GM21737 (cell line): ENCODE data around the gene TMED1.
"Not testable (repeated sequence)": the region's sequence is repeated elsewhere in the genome, so short reads cannot be mapped to it uniquely, and the experiment has no call there.

Experiments used
- ATAC-seq: cut with Tn5 transposase; IDR thresholded peaks from one replicate; pipeline ENCODE4 v1.9.1; 2021; ENCODE audit warnings: mild to moderate bottlenecking, moderate library complexity; ENCODE audit not compliant: unreplicated experiment

The TMED1 gene, protein sequence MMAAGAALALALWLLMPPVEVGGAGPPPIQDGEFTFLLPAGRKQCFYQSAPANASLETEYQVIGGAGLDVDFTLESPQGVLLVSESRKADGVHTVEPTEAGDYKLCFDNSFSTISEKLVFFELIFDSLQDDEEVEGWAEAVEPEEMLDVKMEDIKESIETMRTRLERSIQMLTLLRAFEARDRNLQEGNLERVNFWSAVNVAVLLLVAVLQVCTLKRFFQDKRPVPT

DNA sequence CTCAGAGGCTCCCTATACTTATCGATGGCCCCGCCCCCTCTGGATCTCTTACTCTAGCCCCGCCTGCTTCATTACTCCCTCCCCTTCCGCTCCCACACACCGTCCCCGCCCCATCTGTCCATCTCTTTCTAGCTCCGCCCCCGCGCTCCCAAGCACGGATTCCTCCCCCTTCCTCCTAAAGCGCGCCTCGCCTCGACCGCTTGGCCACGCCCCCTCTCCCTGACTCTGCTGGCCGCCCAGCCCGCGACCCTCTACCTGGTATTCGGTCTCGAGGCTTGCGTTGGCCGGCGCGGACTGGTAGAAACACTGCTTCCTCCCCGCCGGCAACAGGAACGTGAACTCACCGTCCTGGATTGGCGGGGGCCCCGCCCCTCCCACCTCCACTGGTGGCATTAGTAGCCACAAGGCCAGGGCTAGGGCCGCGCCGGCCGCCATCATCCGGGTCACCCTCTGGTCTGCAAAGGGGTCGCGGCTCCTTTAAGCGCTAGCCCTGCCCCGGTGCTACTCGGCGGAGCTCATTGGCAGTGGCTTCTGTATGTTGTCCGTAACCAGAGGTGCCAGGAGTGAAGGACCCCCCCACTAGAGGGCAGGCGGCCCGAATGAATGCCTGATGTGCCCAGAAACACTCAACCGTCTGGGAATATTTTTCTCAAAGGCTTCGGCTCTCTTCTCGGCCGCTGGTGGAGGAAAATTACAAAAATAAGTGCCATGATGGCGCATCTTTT is at the start of gene TMED1:
Gene TMED1, minus strand, starts transcription at position 459 of the 725 bp plus-strand sequence. Its CDS starts 21 bp downstream, at position 438.
- ATAC-seq = peak; percentile 73

DNA sequence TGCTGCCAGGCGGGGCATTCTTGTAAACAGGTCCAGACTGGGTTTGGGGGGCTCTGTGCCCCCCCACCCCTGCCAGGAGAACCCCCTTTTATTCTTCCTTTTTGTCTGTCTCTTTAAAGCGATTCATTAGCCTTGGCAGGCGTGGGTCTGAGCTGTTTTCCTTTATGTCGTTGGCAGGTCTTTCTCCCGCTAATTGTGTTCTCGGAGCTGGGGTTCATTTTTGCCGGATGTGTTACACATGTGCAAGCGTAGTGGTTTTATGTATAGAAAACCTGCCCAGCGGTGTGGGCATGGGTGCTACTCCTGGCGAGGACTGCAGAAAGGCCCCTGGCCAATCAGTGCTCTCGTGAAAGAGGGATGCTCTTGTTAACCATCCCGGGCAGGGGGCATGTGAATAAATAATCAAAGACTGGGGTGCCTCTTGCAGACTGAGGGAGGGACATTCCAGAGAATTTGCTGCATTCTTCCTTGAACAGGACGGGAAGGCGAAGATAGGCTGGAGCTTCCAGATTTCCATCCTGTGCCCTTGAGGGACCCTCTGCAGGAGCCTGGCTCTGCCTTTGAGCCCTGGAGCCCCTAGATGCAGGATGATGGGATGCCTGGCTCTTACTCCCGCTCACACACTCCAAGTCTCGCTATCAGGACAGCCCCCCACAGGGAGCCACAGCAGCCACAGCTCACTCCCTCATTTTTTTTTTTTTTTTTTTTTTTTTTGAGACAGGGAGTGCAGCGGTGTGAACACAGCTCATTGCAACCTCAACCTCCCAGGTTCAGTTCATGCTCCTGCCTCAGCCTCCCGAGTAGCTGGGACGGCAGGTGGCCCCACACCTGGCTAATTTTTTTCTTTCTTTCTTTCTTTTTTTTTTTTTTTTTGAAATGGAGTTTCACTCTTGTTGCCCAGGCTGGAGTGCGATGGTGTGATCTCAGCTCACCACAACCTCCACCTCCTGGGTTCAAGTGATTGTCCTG is 49.5 kb upstream of the TMED1 start:
- ATAC-seq = no peak

DNA sequence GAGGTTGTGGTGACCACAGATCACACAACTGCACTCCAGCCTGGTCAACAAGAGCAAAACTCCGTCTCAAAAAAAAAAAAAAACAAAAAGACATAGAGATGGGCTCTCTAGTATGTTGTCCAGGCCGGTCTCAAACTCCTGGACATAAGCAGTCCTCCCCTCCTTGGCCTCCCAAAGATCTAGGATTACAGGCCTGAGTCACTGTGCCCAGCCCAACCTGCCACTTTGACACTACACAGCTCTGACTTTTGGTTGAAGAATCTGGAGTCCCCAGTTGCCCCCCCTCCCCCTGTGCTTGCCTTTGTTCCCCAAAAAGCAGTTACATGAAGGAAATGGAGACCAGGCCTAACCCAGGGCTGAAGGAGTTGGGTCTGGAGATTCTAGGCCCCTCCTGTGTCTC is 48.3 kb upstream of the TMED1 start:
- ATAC-seq = no peak

DNA sequence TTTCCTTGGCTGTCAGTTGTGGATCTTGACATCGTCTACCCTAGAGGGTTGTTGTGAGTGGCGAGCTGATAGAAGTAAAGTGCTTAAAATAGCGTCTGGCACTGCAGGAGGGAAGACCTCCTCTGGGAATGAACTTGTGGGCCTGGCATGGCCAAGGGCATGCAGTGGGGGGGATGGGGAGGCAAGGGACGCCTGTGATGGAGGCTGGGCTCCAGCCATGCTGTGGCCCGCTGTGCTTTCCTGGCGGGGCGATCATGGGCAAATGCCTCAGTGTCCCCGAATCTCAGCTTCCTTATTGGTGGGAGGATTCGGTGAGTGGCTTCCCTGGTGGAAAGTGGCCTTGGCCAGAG is 46.1 kb upstream of the TMED1 start:
- ATAC-seq = no peak

DNA sequence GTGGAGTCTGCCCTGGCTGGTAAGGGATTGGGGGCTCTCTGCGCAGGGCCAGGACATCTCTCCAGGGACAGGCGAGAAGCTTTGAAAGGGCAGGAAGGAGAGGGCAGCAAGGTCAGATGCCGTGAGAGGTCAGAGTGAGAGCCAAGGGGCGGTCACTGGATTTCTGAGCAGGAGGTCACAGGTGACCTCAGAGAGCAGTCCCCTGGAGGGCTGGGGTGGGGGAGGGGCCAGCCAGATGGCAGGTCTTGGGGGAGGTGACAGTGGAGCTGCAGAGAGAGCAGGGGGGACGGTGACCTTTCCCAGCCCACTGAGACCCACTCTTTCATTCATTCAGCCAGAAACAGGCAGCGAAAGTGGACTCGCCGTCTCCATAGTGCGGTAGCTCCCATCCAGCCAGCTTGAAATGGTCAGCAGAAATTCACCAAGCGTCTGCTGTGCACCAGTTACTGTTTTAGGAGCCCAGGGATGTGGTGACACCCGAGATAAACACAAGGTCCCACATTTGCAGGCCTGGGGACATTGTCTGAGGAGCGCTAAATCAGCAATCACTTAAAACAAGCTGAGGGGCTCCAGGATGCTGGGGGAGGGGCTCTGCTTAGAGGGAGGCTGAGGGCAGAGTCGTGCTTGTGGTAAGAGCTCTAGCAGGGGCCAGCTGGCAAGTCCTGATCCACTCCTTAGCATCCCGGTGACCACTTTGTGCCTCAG is 45.5 kb upstream of the TMED1 start:
- no peak for ATAC-seq

DNA sequence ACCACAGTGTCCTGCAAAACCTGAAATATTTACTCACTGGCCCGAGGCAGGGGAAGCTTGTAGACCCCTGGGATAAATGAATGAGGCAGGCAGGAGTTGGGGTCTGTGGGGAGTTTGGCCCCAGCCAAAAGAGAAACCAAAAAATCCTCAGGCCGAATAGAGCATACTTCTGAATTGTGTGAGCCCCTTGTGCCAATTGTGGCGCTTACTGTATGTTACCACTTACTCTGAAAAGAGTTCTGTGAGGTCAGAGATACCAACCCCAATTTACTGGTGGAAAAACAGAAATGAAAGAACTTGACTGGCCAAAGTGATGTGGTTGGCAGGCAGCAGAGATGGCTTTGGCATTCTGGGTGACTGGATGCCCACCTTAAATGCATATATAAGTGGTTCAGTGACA is 42.2 kb upstream of the TMED1 start:
- ATAC-seq = no peak

DNA sequence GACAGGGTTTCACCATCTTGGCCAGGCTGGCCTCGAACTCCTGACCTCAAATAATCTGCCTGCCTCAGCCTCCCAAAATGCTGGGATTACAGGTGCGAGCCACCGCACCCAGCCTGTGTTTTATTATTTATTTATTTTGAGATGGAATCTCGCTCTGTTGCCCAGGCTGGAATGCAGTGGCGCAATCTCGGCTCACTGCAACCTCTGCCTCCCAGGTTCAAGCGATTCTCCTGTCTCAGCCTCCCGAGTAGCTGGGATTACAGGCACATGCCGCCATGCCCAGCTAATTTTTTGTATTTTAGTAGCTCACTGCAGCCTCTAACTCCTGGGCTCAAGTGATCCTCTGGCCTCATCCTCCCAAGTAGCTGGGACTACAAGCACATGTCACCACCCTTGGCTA is 41.6 kb upstream of the TMED1 start:
- not testable (repeated sequence) for ATAC-seq

DNA sequence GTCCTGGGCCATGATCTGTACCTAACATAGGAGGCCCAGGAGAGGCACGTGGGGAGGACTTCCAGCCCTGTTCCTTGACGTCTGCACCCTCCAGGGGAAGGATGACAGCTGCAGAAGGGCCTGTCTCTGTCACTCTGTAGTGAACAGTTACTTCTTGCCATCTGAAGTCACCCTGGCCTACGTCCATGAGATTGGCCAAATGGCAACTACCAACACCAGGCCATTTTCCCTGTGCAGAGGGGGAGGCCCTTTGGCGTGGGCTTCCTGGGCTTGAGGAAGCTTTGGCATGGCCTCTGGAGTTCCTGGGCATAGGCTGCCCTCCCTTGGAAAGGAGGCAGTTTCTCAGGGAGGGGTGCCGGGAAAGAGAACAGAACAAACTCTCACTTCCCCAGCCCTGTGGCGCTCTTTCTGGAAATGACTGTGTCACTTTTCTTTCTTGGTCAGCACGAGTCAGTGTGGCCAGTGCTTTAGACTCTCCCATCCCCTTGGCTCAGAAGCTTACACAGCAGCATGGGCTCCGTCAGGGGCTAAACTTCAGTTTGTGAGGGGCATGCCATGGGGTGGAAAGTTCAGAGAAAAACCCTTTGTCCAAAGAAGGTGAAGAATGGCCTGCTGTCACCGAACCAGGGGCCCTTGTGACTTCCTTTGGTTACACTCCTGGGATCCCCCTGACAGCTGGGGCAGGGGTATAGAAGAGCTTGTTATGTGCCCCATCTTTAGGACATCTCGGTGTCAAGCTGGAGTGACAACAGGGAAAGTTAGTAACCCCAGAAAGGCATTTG is 40.6 kb upstream of the TMED1 start:
- peak; percentile 46 for ATAC-seq

DNA sequence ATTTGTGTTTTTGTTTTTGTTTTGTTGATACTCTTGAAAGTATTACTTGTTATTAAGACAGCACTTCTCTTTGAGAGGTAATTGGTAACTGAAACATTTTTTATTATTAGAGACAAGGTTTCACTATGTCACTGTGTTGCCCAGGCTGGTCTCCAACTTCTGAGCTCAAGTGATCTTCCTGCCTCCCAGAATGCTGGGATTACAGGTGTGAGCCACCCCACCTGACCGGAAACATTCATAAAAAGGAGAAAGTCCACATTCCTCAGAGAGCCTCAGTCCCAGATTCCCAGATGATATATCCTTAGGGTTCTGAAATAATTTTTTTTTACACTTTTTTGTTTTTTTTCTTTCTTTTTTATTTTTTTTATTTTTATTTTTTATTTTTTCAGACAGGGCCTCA is 38.0 kb upstream of the TMED1 start:
- ATAC-seq = no peak

DNA sequence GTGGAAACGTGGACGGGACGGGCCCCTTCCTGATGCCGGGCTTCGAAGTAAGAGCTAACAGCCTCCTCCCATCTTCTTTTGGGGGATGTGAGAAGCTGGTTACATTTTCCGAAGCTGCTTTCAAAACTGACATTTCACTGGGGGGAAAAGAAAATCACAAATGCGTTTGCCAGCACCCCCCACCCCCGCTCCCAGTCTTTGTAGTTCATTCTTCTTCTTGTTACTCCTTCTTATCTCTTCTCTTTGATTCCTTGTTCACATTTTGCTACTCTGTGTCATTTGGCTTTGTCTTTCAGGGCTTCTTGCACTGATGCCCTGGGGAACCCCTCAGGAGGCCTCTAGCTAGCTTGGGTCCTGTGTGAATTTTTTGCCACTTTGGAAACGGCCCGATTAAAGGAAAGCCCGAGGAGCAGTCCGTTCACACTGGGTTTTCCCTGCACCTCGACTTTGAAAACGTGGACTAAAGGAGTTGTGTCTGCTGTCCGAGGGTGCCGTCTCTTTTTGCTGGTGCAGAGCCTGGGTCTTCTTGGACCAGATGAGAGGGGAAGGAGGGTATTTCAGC is 36.6 kb upstream of the TMED1 start:
- ATAC-seq = no peak

DNA sequence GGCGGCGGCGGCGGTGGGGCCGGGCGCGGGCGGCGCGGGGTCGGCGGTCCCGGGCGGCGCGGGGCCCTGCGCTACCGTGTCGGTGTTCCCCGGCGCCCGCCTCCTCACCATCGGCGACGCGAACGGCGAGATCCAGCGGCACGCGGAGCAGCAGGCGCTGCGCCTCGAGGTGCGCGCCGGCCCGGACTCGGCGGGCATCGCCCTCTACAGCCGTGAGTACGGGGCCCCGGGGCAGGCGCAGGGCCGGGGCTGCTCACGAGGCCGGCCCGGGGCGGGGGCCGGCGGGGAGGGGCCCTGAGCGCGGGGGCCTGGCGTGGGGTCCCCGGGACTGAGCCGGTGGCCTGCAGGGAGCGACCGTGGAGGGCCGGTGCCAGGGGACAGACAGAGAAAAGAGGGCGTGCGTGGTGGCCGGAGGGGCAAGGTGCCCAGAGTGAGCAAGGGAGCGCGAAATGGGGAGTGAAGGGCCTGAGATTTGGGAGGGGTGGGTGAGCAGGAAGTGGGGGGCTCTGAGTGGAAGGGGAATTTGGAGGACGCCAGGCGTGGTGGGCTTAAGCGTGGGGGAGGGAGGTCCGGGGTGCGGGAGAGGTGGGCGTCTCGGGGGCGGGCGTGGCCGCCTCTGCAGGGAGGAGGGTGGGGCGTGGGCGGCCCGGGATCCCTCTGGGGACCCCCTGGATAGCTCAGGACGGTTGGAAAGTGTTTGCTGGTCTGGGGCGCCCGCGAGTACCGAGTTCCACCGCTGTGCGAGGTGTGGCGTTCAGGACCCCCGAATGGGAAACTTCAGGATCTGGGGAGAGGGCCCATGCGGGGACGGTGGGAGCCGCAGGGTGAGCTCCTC is 35.9 kb upstream of the TMED1 start:
- ATAC-seq = peak; percentile 3

DNA sequence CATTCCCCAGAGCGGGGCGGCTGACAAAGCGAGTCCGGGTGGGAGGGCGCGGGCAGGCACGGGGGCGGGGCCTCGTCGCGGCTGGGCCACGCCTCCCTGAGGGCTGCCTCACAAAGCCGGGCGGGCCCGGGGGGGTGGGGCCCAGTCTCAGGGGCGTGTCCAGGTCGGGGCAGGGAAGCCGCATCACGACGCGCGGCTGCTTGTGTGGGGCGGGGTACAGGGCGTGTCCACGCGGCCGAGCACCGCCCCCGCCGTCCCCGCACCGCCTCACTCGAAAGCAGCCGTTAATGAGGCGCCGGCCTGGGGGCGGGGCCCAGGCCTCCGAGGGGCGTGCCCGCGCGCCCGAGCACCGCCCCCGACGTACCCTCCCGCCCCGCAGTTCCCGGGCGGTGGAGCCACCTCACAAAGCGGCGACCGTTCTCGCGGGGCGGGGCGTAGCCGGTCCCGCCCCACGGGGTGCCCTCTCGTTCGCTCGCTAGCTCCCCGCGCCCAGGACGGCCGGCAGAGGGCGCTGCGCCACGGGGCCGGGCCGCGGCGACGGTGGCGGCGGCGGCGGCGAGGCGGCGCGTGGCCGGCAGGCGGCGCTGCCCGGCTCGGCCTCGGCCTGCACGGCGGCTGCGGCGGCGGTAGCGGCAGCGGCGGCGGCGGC is 35.1 kb upstream of the TMED1 start, which contains the start of gene CARM1:
Gene CARM1, plus strand, starts transcription at position 599 of the 649 bp plus-strand sequence. CDS start 150 bp downstream, outside the sequence.
- peak; percentile 79 for ATAC-seq

DNA sequence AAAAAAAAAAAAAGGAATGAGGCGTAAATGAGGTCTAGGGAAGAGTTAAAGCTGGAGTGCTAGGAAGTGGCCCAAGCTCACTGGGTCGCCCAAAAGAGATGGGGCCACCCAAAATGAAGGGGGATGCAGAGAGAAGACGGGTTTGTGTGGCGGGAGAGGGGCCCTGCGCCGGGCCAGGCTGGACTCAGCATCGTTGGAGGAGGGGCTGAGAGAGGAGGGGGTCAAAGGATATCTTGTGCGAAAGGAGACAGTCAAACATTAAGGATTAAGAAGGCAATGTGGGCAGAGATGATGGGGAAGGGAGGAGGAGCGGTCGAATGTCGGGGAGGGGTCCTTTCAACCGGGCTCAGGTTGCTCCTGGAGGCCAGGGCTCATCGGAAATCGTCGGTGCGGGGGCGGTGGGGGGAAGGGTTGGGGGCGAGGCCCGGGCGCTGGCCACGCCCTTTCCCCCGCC is 34.5 kb upstream of the TMED1 start:
- no peak for ATAC-seq

DNA sequence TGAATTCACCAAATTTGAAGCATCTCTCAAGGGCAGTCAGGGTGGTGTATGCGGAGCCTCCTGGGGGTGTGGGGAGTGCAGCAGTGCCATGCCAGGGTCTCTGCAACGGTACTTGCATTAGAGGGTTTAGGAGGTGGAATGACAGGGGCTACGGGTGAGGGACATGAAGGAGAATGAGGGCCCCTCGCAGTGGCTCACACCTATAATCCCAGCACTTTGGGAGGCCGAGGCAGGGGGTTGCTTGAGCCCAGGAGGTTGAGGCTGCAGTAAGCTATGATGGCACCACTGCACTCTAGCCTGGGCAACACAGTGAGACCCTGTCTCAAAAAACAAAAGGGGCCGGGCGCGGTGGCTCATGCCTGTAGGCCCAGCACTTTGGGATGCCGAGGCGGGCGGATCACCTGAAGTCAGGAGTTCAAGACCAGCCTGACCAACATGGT is 33.9 kb upstream of the TMED1 start:
- ATAC-seq = not testable (repeated sequence)

DNA sequence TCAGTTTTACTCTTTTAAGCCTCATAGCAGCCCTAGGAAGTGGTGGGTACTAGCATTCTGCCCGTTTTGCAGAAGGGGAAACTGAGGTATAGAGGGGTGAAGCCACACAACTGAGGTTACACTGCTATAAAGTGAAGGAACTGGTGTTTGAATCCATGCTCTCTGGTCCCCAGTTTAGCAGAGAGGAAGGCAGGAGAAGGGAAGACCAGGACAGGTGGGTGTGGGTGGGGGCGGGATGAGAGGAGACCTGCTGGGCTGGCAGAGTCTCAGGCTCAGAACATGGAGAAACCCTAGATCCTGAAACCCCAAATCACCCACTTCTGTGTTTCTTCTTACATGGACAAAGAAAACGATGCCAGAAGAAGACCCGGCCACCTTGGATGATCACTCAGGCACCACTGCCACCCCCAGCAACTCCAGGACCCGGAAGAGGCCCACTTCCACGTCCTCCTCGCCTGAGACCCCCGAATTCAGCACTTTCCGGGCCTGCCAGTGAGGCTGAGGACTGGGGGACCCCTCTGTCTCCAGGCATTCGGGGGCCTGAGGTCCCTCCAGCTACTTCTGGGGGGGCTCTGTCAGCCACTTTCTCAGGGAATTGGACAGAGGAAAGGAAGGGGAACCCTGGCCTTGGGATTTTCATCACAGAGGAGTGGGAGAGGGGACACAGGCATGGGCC is 33.0 kb upstream of the TMED1 start:
- no peak for ATAC-seq

DNA sequence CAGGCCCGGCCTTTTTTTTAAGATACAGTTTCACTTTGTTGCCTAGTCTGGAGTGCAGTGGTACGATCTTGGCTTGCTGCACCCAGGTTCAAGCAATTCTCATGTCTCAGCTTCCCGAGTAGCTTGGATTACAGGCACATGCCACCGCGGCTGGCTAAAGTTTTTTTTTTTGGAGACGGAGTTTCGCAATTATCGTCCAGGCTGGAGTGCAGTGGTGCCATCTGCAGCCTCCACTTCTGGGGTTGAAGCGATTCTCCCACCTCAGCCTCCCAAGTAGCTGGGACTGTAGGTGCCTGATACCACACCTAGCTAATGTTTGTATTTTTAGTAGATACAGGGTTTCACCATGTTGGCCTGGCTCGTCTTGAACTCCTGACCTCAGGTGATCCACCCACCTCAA is 30.5 kb upstream of the TMED1 start:
- ATAC-seq = no peak

DNA sequence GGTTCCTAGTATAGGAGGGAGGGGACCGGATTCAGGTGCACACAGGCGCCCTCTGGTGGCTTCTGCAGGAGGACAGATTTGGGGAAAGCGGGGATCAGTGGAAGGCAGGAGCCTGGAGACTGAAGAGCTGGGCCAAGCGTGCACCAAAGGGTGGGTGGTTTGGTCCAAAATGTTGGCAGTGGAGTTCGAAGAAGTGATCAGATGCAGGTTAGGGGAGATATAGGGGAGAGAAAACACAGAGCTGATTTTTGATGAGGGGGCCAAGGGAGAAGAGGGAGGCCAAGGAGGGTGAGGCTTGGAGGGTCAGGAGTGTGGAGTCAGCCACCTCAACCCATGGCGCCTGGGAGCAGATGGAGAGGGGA is 28.5 kb upstream of the TMED1 start:
- ATAC-seq = no peak
